ENCODE measurements around the gene NSUN7.
"Not testable (repeated sequence)": the region's sequence is repeated elsewhere in the genome, so short reads cannot be mapped to it uniquely, and the experiment has no call there.

Gene NSUN7

GRCh38 chr4:40736910-40737309 is 12.8 kb upstream of the NSUN7 start:
- DNase-seq, result no peak

GRCh38 chr4:40737879-40738278 is 11.9 kb upstream of the NSUN7 start:
- no peak for DNase-seq

GRCh38 chr4:40739347-40739746 is 10.4 kb upstream of the NSUN7 start:
- no peak for DNase-seq

- no peak for DNase-seq
Measured at GRCh38 chr4:40744218-40744617, 5.5 kb upstream of the NSUN7 start.

GRCh38 chr4:40745285-40745984 is 4.3 kb upstream of the NSUN7 start:
- no peak for DNase-seq

GRCh38 chr4:40747207-40747835 is 2.4 kb upstream of the NSUN7 start:
- DNase-seq, result no peak

GRCh38 chr4:40750461-40751258 is 905 bp downstream of the NSUN7 start:
- DNase-seq, result peak; percentile 30

GRCh38 chr4:40755616-40756015 is 5.9 kb downstream of the NSUN7 start:
- no peak for DNase-seq

- DNase-seq, result no peak
Measured at GRCh38 chr4:40763228-40763716, 13.5 kb downstream of the NSUN7 start.

- DNase-seq, result no peak
Measured at GRCh38 chr4:40769266-40769665, 19.5 kb downstream of the NSUN7 start.

- no peak for DNase-seq
Measured at GRCh38 chr4:40778090-40778489, 28.3 kb downstream of the NSUN7 start.

GRCh38 chr4:40782876-40783275 is 33.1 kb downstream of the NSUN7 start:
- DNase-seq, result no peak

- no peak for DNase-seq
Measured at GRCh38 chr4:40785727-40786126, 36.0 kb downstream of the NSUN7 start.

GRCh38 chr4:40788331-40788730 is 38.6 kb downstream of the NSUN7 start:
- no peak for DNase-seq

GRCh38 chr4:40789031-40789430 is 39.3 kb downstream of the NSUN7 start:
- no peak for DNase-seq

GRCh38 chr4:40789771-40790170 is 40.0 kb downstream of the NSUN7 start:
- no peak for DNase-seq

- no peak for DNase-seq
Measured at GRCh38 chr4:40800064-40800463, 50.3 kb downstream of the NSUN7 start.

GRCh38 chr4:40804598-40804997 is 54.8 kb downstream of the NSUN7 start:
- DNase-seq, result no peak

- no peak for DNase-seq
Measured at GRCh38 chr4:40808926-40809457, 59.2 kb downstream of the NSUN7 start.

GRCh38 chr4:40811956-40812355 is 62.2 kb downstream of the NSUN7 start:
- DNase-seq, result no peak

- DNase-seq, result no peak
Measured at GRCh38 chr4:40812386-40812785, 62.6 kb downstream of the NSUN7 start.

- DNase-seq, result no peak
Measured at GRCh38 chr4:40812856-40813255, 63.1 kb downstream of the NSUN7 start.

- not testable (repeated sequence) for DNase-seq
Measured at GRCh38 chr4:40817157-40817556, 67.4 kb downstream of the NSUN7 start.

GRCh38 chr4:40820101-40820500 is 70.3 kb downstream of the NSUN7 start:
- DNase-seq, result no peak
